Stromal cell of bone marrow (primary cell): Measurements from ENCODE around the gene TUBA3E.
A peak's percentile ranks its signal among the peaks of the same experiment; 100 is the strongest.
"Not testable (repeated sequence)": the region's sequence is repeated elsewhere in the genome, so short reads cannot be mapped to it uniquely, and the experiment has no call there.

Source experiments
- DNase-seq: peaks from one replicate; pipeline ENCODE4 v3.0.0-alpha.2; 2012; ENCODE audit warnings: low read depth

TUBA3E gene

GRCh38 chr2:130191319-130191718 lies 6.9 kb downstream of the TUBA3E start:
- DNase-seq: not testable (repeated sequence)

GRCh38 chr2:130190237-130190636 lies 8.0 kb downstream of the TUBA3E start:
- no peak for DNase-seq

DNA sequence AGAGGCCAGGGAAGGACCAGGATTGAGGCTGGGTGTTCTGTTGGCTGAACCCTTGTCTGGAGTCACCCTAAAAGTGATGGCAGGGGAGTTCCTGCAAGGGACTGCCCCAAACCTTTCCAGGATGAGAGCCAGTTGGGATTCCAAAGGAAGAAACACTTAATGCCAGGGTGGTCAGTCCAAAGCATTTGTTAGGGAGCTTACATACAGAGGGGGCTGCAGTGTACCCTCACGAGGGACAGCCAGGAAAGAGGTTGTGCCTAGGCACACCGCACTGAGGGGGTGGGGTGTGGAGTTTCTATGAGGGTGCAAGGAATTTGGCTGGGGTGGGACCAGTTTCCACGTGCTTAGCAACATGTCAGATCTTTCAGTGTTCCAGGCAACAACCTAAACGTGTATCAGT lies 9.3 kb downstream of the TUBA3E start:
- not testable (repeated sequence) for DNase-seq

GRCh38 chr2:130187859-130188792 lies 10.1 kb downstream of the TUBA3E start:
- not testable (repeated sequence) for DNase-seq

DNA sequence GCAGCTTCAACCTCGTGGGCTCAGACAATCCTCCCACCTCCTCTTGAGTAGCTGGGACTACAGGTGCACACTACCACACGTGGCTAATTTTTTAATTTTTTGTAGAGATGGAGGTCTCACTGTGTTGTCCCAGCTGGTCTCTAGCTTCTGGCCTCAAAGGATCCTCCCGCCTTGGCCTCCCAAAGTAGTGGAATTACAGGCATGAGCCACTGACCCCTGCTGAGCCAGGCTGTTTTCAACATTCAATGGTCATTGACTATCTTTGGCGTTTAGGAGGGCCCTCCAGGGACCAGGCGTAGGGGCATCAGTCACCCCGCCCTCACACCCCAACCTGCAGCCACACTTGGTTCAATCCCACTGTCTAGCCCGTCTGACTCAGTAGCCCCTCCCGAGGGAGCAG lies 11.0 kb downstream of the TUBA3E start:
- DNase-seq: no peak

- no peak for DNase-seq
These were observed 11.8 kb downstream of the TUBA3E start for GRCh38 chr2:130186391-130186790.

DNA sequence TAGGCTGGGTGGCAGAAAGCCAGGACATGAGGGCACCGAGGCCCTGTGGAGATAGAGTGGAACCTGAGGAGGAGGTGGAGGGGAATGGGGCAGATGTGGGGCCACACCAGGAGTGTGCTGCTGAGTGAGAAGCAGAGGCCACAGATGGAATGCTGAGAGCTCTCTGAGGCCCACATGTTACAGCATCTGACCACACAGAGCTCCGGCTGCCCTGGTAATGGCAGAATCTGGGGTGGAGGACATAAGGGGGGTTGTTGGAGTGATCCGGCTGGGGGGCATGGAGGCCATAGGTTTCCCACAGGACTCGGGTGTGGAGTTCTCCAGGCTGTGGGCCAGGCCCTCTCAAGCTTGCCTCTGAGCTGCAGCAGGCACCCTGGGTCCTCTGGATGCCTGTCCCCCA lies 12.3 kb downstream of the TUBA3E start:
- DNase-seq: no peak

GRCh38 chr2:130185436-130185835 lies 12.8 kb downstream of the TUBA3E start:
- DNase-seq: no peak

GRCh38 chr2:130183512-130184373 lies 14.5 kb downstream of the TUBA3E start:
- DNase-seq: no peak

DNA sequence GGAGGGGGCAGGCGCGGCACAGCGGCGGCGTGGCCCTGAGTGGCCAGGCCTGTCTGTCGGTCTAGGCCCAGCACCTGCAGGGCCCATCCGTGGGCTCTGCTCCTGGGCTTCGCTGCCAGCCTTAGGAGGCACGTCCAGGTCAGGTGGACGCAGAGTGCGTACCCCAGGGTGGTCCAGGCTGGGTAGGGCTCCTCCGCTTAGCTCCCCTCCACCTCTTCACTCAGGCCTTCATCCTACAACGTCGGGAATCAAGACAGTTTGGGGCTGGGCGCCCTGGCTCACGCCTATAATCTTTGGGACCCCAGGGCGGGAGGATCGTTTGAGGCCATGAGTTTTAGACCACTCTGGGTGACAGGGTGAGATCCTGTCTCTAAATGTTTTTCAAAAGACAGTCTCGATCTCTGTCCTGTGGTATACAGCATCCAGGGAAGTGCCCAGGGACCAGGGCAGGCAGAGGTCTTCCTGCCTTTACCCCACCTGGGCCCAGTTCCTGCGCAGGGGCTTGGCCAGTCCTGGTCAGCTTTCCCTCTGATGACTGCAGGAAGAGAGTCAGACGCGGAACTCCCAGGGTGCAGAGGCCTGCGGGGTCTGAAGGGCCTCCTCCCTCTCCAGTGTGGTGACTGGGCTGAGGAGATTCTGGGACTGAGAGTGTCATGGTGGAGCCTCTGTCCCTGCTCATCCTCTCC lies 15.3 kb downstream of the TUBA3E start:
- DNase-seq: not testable (repeated sequence)

- peak; percentile 61 for DNase-seq
These were observed 16.2 kb downstream of the TUBA3E start, which contains the start of gene MZT2B for GRCh38 chr2:130181880-130182682. MZT2B (plus strand) TSS chr2:130182262; CDS start chr2:130182283, 21 bp downstream.

DNA sequence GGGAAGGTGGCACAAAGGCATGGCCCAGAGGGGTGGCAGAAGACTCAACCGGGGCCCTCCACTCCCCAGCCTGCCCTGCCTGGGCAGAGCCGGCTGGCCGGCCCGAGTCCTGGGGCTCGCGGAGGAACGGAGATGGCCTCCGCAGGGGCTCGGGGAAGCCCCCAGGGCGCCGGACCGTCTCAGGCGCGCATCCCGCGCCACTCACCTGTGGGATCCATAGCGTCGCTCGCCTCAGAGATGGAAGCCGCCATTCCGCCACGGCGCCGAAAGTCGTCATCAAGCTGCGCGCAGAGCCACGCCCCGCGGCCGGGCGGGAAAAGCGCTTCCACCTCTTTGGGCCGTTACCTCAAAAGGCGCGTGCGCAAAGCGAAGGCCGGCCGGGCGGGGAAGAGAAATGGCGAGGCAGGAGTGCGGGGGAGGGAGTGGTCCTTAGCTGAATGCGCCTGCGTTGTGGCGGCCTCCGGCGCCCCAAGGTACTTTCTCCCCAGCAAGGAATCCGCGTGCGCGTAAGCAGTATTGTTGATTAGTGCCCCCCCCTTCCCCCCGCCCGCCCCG lies 16.8 kb downstream of the TUBA3E start, which contains the start of gene SMPD4:
TSS of gene SMPD4 (minus strand) at position 278 of the 555 bp plus-strand sequence. CDS start 5,010 bp downstream, outside the sequence.
- DNase-seq: peak; percentile 90

DNA sequence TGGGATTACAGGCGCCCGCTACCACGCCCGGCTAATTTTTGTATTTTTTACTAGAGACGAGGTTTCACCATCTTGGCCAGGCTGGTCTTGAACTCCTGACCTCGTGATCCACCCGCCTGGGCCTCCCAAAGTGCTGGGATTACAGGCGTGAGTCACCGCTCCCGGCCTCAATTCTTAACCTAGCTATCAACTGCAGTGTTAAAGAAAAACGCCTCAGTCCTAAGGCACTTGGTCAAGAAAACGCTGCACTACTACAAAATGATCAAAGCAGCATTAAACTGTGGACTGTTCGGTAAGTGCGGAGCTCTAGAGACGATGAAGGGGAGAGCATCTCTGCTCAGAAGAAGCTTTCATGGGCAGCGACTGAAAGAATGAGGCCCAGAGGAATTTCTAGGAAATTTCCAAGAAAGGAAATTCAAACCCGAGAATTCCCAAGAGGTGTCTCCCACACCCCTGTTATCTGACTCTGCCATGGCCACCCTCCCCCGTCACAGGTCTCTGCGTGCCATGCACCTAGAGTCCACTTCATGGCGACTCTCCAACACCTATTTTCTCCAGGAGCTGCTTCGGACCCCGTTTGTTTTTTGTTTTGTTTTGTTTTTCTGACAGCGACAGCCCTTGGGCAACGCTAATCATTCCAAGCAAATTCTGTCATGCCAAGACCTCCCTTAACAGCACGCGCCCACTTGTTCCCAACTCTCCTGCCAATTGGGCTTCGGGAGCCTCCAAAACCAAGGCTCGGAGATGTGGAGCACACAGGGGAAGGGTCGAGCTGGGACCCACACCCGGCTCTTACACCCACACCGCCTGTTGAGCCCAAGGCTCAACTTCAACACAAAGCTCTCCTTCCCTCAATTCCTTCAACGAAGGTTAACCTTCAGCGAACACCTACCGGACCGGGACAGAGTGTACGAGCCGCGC lies 17.6 kb downstream of the TUBA3E start:
- DNase-seq: not testable (repeated sequence)

GRCh38 chr2:130174866-130175265 lies 23.4 kb downstream of the TUBA3E start:
- DNase-seq: not testable (repeated sequence)

- DNase-seq: no peak
These were observed 28.3 kb downstream of the TUBA3E start for GRCh38 chr2:130169896-130170295.

- DNase-seq: not testable (repeated sequence)
These were observed 29.1 kb downstream of the TUBA3E start for GRCh38 chr2:130169163-130169562.

DNA sequence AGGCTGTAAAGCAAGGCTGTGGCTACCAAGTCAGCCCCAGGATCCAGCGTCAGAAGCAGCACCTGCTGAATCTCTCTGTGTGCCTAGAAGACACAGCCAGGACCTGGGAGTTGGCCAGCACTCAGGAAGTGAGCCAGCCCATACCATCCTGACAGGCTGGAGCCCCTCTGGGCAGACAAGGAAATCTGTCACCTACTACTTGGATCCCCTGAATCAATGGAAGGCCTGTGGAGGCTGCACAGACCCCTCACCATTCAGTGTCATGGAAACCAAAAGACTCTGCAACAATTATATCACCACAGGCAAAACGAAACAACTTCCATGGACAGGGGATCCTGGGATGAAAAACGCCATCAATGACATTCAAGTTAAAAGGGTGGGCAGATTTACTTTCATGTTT lies 31.6 kb downstream of the TUBA3E start:
- not testable (repeated sequence) for DNase-seq

DNA sequence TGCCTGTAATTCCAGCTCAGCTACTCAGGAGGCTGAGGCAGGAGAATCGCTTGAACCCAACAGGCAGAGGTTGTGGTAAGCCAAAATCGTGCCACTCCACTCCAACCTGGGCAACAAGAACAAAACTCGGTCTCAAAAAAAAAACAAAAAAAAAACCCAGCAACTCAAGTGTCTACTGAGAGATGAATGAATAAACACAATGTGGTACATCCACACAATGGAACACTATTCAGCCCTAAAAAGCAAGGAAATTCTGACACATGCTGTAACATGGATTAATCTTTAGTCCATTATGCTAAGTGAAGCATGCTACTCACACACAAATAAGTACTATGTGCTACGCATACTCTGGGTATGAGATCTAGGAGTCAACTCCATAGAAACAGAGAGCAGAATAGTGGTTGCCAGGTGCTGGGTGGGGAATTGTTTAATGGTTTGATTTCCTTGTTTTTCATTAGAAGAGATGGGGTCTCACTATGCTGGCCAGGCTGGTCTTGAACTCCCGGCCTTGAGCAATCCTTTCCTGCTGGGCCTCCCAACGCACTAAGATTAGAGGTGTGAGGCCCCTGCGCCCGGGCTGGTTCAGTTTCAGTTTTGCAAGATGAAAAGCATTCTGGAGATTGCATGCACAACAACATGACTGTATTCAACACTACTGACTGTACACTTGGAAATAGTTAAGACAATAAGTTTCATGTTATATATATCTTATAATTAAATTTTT lies 32.8 kb downstream of the TUBA3E start:
- DNase-seq: no peak

DNA sequence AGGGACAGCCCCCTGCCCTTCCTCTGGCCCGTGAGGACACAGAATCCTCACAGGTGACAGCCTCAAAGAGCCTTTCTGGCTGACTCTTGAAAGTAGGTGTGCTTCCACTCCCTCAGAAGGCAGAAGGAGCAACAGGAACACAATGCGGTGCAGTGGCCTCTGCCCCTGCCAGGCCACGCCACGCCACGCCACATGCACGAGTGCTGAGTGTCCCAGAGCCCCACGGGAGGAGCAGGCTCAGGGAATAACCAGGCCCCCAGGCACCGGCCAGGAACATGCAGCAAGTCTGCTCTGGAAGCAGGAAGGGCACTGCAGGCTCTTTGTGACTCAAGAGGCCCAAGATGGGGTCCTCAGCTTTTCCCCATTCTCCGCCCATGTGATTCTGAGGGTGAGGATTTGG lies 35.3 kb downstream of the TUBA3E start:
- no peak for DNase-seq
